Activated CD4-positive, alpha-beta T cell treated with anti-CD3 and anti-CD28 coated beads, Interleukin-2, amount 50 U/mL, for 1 hour (primary cell): Measurements from ENCODE around the gene IP6K1.
"Not testable (repeated sequence)": the region's sequence is repeated elsewhere in the genome, so short reads cannot be mapped to it uniquely, and the experiment has no call there.

Experiments
- DNase-seq: peaks from one replicate; pipeline ENCODE4 v3.0.0-alpha.2; 2020

IP6K1 gene

DNA sequence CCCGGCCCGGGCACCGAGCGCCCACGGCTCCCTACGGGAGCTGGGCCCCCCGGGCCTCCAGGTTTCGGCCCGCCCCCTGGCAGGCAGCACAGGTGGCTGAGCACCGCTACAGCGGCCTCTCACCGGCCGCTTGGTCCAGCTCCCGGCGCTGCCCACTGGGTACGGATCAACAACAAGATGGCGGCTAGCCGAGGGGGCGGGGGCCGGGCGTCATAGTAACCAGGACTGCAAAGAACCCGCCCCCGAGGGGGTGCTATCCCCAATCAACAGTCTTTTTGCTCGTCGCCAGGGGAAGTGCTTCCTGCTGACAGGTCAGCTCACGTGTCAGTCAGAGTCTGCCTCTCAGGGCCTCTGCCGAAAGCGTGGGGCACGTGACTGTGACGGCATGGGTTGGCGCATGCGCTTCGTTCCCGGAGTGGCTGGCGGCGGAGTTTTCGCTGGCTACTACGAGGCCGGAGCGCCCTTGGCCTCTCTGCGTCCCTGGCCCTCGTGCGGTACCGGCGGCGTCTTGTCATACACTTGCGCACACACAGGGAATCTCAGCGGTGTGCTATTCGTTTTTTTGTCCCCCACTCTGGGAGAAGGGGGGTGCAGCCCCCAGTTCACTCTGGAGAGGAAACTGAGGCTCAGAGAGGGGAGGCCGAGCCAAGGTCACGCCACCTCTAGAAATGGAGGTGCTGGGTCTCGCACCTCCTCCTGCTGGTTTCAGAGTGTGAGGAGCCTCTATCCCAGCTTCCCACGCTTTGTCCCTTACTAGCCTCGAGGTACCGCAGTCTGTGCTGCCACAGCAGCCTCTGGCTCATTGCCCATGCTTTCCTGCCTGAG, at the start of gene IP6K1:
Gene IP6K1 (minus strand): TSS at position 186 of the 825 bp plus-strand sequence. CDS start 38,502 bp downstream, outside the sequence.
- DNase-seq, result peak; percentile 99

GRCh38 chr3:49831341-49831740, 45.0 kb upstream of the IP6K1 start:
- no peak for DNase-seq

DNA sequence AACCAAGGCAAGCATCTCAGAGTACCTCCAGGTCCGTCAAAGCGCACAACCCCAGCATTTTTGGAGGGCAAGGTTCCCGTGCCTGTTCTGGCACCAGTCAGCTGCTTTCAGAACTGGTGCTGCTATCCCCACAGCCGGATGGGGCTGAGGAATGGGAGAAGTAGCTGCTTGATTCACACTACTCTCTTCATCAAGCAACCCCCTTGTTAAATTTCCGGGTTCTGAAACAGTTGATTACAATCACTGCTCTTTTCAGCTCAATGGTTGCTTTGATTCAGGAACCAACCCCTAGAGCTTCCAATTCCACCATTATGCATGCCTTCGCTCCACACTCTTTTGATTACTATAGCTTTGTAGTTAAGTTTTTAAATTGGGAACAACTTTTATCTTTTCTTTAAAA, 39.7 kb upstream of the IP6K1 start:
- DNase-seq, result no peak

GRCh38 chr3:49823131-49823530, 36.8 kb upstream of the IP6K1 start:
- not testable (repeated sequence) for DNase-seq

GRCh38 chr3:49813497-49814174, 27.3 kb upstream of the IP6K1 start, which contains the start of gene UBA7:
Gene UBA7 (minus strand): TSS chr3:49813953. CDS start chr3:49813787, 166 bp downstream.
- DNase-seq, result no peak

DNA sequence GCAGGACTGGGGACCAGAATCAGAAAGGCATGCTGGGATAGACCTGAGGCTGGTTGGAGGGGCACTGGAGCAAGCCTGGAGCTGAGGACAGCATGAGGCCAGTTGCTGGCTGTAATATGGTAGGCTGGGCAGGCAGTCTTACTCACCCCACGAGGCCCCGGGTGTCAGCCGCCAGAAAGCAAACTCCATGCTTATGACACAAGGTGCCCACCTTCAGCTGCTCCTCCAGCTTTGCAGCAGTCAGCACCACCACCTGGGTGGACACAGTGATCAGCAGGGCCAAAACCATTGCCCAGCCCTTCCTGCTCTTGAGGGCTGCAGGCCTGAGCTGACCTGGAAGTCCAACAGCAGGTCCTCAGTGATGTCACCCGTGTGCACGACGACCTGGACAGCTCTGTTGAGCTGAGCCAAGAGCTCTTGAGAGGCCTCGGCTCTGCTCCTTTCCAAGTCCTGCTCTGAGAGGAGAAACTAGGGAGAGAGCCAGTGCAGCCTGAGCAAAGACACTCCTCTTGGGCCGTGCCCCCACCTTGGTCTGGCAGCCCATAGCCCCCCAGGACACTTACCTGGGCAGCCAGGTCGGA, 26.7 kb upstream of the IP6K1 start:
- DNase-seq, result no peak

GRCh38 chr3:49807431-49808114, 21.2 kb upstream of the IP6K1 start:
- DNase-seq, result no peak

GRCh38 chr3:49806850-49807249, 20.5 kb upstream of the IP6K1 start:
- no peak for DNase-seq

DNA sequence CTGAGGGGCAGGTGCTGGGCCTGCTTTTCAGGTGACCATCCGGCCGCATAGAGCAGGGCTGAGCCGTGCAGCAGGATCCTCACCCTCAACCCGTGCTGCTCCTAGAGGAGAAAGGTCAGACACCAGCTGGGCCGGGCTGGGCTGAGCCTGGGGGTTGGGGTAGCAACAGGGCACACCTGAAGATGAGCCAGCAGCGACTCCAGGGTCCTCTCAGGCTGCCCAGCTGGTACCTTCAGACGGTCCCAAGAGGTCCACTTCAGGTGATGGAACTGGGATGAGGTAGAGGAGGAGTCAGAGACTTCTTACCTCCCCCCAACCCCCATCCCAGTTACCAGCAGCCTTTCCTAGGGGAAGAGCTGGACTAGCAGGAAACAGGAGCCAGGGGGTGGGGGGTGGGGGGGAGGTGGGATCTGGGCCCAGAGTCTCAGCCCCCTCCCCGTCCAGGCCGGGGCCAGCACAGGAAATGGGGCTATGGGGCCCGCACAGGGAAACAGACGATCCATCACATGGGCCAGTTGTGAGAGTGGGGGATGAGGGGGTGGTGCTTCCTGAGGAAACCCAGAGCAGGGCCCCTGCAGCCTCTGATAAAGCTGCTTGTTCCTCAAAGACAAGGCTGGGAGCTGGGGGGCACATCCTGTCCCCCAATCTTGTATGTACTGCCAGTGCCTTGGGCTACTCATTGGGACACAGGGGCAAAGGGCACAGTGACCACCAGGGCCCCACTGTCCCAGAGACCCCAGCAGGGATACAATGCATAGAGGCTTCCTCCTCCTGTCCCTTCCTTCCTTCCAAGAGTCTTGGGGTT, 19.8 kb upstream of the IP6K1 start:
- no peak for DNase-seq

DNA sequence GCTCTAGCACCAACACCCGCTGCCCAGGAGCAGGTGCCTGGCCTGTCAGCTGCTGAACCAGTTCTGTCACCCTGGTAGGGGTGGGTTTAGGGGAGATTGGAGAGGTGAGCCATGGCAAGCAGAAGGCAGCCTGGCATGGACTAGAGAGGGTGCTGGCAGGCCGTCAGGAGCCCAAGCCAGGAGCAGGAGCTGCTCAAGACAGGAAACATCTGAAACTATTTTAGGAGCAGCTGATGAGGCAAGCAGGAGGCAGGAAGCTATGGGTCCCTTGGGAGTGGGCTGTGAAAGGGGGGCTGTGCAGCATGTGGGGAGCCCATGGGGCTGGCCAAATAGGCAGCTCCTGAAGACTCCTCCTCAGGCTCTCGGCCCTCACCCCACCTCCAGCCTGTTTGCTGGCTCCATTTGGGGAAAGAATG, 19.0 kb upstream of the IP6K1 start:
- no peak for DNase-seq

- DNase-seq, result no peak
Observed at GRCh38 chr3:49804141-49805041, 18.0 kb upstream of the IP6K1 start.

- DNase-seq, result peak; percentile 36
Observed at GRCh38 chr3:49803465-49804140, 17.3 kb upstream of the IP6K1 start.

GRCh38 chr3:49802719-49803464, 16.6 kb upstream of the IP6K1 start, which contains the start of gene INKA1:
Gene INKA1 (plus strand): TSS chr3:49803261. CDS start chr3:49803393, 132 bp downstream.
- DNase-seq, result peak; percentile 87

DNA sequence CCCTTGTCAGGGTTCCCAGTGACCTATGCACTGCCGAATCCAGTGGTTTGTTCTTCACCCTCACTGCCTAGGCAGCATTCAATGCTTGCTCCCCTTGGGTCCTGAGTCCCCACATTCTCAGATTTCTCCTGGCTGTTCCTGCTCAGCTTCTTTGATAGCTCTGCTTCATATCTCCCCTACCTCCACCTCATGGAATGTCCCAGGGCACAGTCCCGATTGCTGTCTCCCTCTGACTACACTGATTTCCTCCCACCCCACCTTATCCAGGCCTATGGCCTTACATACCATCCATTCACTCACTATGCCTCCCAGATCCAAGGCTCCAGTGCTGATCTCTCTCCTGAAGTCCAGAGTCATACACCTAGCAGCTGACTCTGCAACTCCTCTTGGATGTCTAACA, 14.8 kb upstream of the IP6K1 start:
- no peak for DNase-seq

DNA sequence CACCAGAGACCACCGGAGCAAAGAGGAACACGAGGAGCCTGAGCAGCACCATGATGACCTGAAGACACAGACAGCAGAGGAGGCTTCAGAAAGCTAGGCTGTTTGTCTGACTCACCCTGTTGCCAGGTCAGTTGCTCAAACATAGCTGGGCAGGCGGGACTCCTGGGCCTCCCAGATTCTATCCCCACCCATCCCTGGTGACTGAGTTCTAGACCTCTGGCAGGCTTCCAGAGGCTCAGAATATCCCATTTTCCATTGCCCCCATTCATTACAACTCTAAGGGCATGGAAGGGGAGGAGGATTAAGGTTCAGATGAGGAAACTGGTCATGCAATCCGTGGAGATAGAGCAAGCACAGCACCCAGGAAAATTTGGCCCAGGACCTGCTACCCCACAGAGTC, 13.4 kb upstream of the IP6K1 start, which contains the start of gene CDHR4:
Gene CDHR4 (minus strand): TSS at position 113 of the 400 bp plus-strand sequence. CDS start 61 bp downstream, at position 52.
- DNase-seq, result no peak

DNA sequence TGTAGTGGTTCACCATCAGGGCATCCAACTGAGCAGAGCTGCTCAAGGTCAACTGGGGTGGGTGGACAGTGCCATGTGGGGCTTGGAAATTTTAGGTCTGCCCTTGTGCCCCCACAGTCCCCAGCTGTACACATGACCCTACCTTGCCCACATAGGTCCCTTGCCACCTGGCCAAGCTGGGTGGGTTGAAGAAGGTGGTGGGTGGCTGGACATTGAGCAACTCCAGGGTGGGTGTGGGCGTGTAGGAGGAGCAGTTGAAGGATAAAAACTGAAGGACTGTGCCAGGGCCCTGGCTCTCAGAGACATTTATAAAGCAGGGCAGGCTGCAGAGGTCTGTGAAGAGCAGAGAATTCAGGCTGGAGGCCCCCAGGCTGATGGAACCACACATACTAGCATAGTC, 12.8 kb upstream of the IP6K1 start:
- DNase-seq, result no peak

DNA sequence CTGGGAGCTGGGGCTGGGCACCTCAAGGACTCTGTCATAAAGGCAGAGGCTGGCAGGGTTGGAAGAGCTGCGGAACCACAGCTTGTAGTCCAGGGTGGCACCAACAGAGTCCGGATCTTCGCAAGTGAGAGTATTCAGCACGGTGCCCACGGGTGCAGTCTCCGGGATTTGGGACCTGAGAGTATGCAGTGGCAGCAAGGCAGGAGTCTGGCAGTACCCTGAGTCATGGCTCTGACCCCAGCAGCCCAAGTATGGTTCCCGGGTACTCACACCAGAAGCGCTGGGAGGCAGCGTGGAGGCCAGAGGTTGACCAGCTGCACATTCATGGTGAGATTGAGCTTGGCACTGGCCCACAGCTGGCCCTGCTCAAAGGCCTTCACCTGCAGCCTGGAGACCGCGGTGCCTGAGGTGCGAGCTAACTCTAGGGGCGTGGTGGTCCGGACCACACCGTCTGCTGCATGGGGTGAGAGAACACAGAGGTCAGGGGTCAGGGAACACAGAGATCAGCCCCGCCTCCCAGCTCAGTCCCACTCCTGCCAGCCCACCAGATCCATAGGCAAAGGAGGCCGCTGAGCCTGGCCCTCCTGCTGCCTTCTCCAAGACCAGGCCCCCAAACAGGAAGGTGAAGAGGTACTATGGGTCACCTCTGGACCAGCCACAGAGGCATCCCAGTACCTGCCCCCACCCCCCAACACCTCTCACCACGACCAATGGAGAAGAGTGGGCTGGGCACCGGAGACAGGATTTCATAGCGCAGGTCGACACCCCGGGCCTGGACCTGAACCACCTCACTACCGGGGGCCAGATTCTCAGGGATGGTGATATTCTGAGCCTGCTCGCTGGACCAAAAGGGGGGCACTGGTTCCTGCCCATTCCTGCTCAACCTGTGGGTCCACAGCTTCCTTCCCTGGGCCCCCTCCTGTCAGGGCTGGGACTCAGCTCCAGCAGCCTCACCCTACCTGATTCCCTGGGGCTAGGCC, 8.9 kb upstream of the IP6K1 start:
- no peak for DNase-seq

DNA sequence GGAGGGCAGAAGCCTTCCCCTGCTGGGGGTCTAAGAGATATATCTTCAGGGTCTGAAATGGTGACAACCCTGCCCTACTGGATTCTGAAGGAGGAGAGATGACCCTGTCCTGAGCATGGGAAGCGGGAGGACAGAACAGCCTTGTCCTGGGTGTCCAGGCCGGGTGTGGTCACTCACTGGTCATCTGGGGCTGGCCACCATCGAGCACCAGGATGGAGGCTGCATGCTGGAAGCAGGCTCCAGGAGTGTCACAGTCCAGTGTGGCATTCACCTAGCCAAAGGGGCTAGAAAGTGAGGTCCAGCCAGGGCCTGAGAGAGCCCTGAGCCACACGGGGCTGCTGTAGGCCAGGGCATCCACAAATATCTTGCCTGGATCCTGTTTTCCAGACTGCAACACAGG, 8.1 kb upstream of the IP6K1 start:
- DNase-seq, result no peak
